GM23338 (cell line): Measurements from ENCODE around the gene ANKRD27. TPM values are rescaled to one million over a fixed set of nuclear protein-coding genes. Genes with fewer than 3 reads are reported as not detected.

Experiments used
- ATAC-seq: fragments of 200-7000 bp; cut with Tn5 transposase; 3 replicates; pipeline ENCODE4 v1.9.1; 2020
- DNase-seq: peaks from one replicate; pipeline ENCODE4 v3.0.0-alpha.2; 2015; ENCODE audit warnings: low spot score
- H2AFZ ChIP-seq: fragments of 200-600 bp; sonication (generic); 2 replicates; pipeline ENCODE4 v1.8.0; 2016; ENCODE audit warnings: antibody characterized with exemption, mild to moderate bottlenecking, moderate library complexity
- H3F3A ChIP-seq: fragments of 200-600 bp; sonication (generic); replicated peaks from 2 replicates; pipeline ENCODE4 v1.8.0; 2017; ENCODE audit warnings: antibody characterized with exemption, mixed run types, low read depth
- H3K27ac ChIP-seq: fragments of 200-600 bp; sonication (generic); 2 replicates; pipeline ENCODE4 v1.6.1; 2016; ENCODE audit warnings: low read depth
- H3K27me3 ChIP-seq: fragments of 200-600 bp; sonication (generic); 2 replicates; pipeline ENCODE4 v1.8.0; 2016; ENCODE audit warnings: mild to moderate bottlenecking, mixed run types, moderate library complexity; ENCODE audit not compliant: insufficient read depth
- H3K36me3 ChIP-seq: fragments of 200-600 bp; sonication (generic); 2 replicates; pipeline ENCODE4 v1.8.0; 2016; ENCODE audit warnings: mild to moderate bottlenecking; ENCODE audit not compliant: insufficient read depth
- H3K4me1 ChIP-seq: fragments of 200-600 bp; sonication (generic); 2 replicates; pipeline ENCODE4 v1.8.0; 2016; ENCODE audit warnings: mild to moderate bottlenecking, moderate library complexity; ENCODE audit not compliant: insufficient read depth
- H3K4me2 ChIP-seq: fragments of 200-600 bp; sonication (generic); 2 replicates; pipeline ENCODE4 v1.7.1; 2017; ENCODE audit warnings: mixed run types
- H3K4me3 ChIP-seq: fragments of 200-600 bp; sonication (generic); 2 replicates; pipeline ENCODE4 v1.6.1; 2016; ENCODE audit warnings: mixed run types
- H3K79me2 ChIP-seq: fragments of 200-600 bp; sonication (generic); replicated peaks from 2 replicates; pipeline ENCODE4 v1.8.0; 2017; ENCODE audit warnings: mild to moderate bottlenecking; ENCODE audit not compliant: insufficient read depth
- H3K9me2 ChIP-seq: fragments of 200-600 bp; sonication (generic); 2 replicates; pipeline ENCODE4 v1.8.0; 2017; ENCODE audit not compliant: insufficient read depth
- H4K20me1 ChIP-seq: fragments of 200-600 bp; sonication (generic); replicated peaks from 2 replicates; pipeline ENCODE4 v1.8.0; 2017; ENCODE audit warnings: mild to moderate bottlenecking; ENCODE audit not compliant: insufficient read depth
- H3K27ac Mint-ChIP-seq: 2 replicates; pipeline ENCODE4 v1.8.0; 2020; ENCODE audit warnings: inconsistent platforms, mild to moderate bottlenecking, moderate library complexity, mixed read lengths
- H3K27me3 Mint-ChIP-seq: 3 replicates; pipeline ENCODE4 v1.8.0; 2022; ENCODE audit warnings: low read depth, mild to moderate bottlenecking, moderate library complexity, mixed read lengths, inconsistent platforms; ENCODE audit not compliant: insufficient read depth, poor library complexity
- H3K36me3 Mint-ChIP-seq: 3 replicates; pipeline ENCODE4 v1.8.0; 2021; ENCODE audit warnings: low read depth, mild to moderate bottlenecking, inconsistent platforms, moderate library complexity, mixed read lengths
- H3K4me1 Mint-ChIP-seq: 3 replicates; pipeline ENCODE4 v1.8.0; 2020; ENCODE audit warnings: mild to moderate bottlenecking, inconsistent platforms, mixed read lengths
- H3K4me3 Mint-ChIP-seq: 3 replicates; pipeline ENCODE4 v1.8.0; 2021; ENCODE audit warnings: moderate library complexity, mild to moderate bottlenecking, inconsistent platforms, mixed read lengths
- H3K9me3 Mint-ChIP-seq: 3 replicates; pipeline ENCODE4 v1.8.0; 2020; ENCODE audit warnings: moderate library complexity, mild to moderate bottlenecking, inconsistent platforms, mixed read lengths
- CREB1 ChIP-seq: fragments of 250-450 bp; sonication (Bioruptor Pico); IDR thresholded peaks from 2 replicates; pipeline ENCODE4 v1.5.0; 2020; ENCODE audit warnings: low read depth, mild to moderate bottlenecking, moderate library complexity
- EZH2 ChIP-seq: fragments of 200-600 bp; sonication (generic); IDR thresholded peaks from one replicate; pipeline ENCODE4 v1.8.0; 2017; ENCODE audit warnings: antibody characterized with exemption, mild to moderate bottlenecking, low read depth; ENCODE audit not compliant: unreplicated experiment
- EZH2phosphoT487 ChIP-seq: fragments of 200-600 bp; sonication (generic); IDR thresholded peaks from one replicate; pipeline ENCODE4 v1.8.1; 2018; ENCODE audit warnings: antibody characterized with exemption; ENCODE audit not compliant: unreplicated experiment
- JUNB ChIP-seq: IDR thresholded peaks from one replicate; pipeline ENCODE4 v1.6.1; 2016; ENCODE audit warnings: antibody characterized with exemption; ENCODE audit not compliant: unreplicated experiment
- NANOG ChIP-seq: IDR thresholded peaks from 2 replicates; pipeline ENCODE4 v1.6.1; 2016; ENCODE audit warnings: antibody characterized with exemption, borderline replicate concordance
- POLR2AphosphoS5 ChIP-seq: IDR thresholded peaks from 2 replicates; pipeline ENCODE4 v1.6.1; 2016; ENCODE audit warnings: antibody characterized with exemption, low read depth
- REST ChIP-seq: IDR thresholded peaks from one replicate; pipeline ENCODE4 v1.6.1; 2018; ENCODE audit warnings: antibody characterized with exemption; ENCODE audit not compliant: unreplicated experiment
- STAT1 ChIP-seq: IDR thresholded peaks from one replicate; pipeline ENCODE4 v1.6.1; 2016; ENCODE audit warnings: antibody characterized with exemption; ENCODE audit not compliant: unreplicated experiment
- ZNF114 ChIP-seq: fragments of 250-450 bp; sonication (Bioruptor Pico); IDR thresholded peaks from 2 replicates; pipeline ENCODE4 v1.5.0; 2020; ENCODE audit warnings: mild to moderate bottlenecking, moderate library complexity
- ZNF331 ChIP-seq: fragments of 250-450 bp; sonication (Bioruptor Pico); IDR thresholded peaks from 2 replicates; pipeline ENCODE4 v1.5.0; 2020; ENCODE audit warnings: low read depth, mild to moderate bottlenecking, moderate library complexity
- ZNF462 ChIP-seq: fragments of 250-450 bp; sonication (Bioruptor Pico); IDR thresholded peaks from 2 replicates; pipeline ENCODE4 v1.5.0; 2020; ENCODE audit warnings: mild to moderate bottlenecking, moderate library complexity
- polyA plus RNA-seq: library from polyadenylated mRNA; unstranded; fragments of >200 nt; fragmentation: Nextera tagmentation; extraction: Ambion mirVana; gene quantifications from 2 replicates; pipeline ENCODE4 v1.2.1, GENCODE V29; 2016
- total RNA-seq: library from RNA; depleted of rRNA; stranded (reverse); fragments of >200 nt; shearing (Covaris generic); gene quantifications from 2 replicates; pipeline ENCODE4 v1.2.3, GENCODE V29; 2014
- TF ChIP-seq, protein P1 (sequence below), 2 experiments: fragments of 200-600 bp in 1 of 2; sonication (generic) in 1 of 2; conservative IDR thresholded peaks; 2 replicates each; pipeline versions ENCODE4 v1.5.1 to v1.6.1; 2016 to 2017; ENCODE audit warnings: antibody characterized with exemption in 2 of 2, low read depth in 2 of 2, mild to moderate bottlenecking in 2 of 2, moderate library complexity in 1 of 2
- TF ChIP-seq, protein P2 (sequence below): IDR thresholded peaks from 2 replicates; pipeline ENCODE4 v1.6.1; 2016; ENCODE audit warnings: antibody characterized with exemption

The ANKRD27 gene
- total and polyA plus RNA-seq, 2 experiments from 2014 or later = 16.7 to 48.7 TPM

DNA sequence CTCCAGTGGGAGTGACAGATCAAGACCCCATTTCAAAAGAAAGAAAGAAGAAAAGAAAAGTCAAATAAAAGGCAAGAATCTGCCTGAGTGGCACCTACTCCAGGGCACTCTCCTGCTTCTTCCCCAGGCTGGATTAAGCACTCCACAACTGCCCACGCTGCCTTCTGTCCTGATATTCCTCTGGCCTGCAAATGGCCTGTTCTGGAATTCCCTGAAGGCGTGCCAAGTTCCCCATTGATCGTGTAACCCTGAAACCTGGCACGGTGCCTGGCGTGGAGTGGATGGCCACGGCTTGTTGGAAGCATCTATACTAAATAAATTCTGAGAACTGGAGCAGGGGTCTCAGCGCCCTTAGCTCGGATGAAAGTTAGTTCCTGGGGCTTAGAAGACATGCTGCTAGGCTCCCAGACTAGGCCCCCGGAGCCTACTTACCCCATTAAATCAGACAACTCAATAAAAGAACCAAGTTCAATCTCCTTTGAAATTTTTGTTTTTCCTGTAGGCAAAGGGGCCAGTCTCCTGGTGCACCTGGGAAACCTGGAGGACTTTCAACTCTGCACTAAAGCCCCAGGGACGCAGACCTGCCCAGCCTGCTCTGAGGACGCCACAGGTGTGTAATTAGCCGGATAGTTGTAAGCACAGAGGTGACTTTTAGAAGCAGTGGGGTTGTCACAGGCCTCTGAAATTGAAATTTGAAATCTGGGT is 21.9 kb downstream of the ANKRD27 start:
- TF ChIP-seq, protein P1, sequence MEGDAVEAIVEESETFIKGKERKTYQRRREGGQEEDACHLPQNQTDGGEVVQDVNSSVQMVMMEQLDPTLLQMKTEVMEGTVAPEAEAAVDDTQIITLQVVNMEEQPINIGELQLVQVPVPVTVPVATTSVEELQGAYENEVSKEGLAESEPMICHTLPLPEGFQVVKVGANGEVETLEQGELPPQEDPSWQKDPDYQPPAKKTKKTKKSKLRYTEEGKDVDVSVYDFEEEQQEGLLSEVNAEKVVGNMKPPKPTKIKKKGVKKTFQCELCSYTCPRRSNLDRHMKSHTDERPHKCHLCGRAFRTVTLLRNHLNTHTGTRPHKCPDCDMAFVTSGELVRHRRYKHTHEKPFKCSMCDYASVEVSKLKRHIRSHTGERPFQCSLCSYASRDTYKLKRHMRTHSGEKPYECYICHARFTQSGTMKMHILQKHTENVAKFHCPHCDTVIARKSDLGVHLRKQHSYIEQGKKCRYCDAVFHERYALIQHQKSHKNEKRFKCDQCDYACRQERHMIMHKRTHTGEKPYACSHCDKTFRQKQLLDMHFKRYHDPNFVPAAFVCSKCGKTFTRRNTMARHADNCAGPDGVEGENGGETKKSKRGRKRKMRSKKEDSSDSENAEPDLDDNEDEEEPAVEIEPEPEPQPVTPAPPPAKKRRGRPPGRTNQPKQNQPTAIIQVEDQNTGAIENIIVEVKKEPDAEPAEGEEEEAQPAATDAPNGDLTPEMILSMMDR (conservative IDR thresholded peaks at IDR 0.05; ENCODE audit: low read depth in 2 of 2) = no peak
- no peak for TF ChIP-seq STAT1
- TF ChIP-seq REST = no peak
- TF ChIP-seq ZNF114 = no peak
- no peak for TF ChIP-seq NANOG
- no peak for TF ChIP-seq ZNF331 (CRISPR knock-in tag)
- TF ChIP-seq EZH2phosphoT487 = no peak
- TF ChIP-seq ZNF462 (CRISPR knock-in tag) = no peak
- TF ChIP-seq EZH2 = no peak
- no peak for TF ChIP-seq POLR2AphosphoS5
- TF ChIP-seq CREB1 (CRISPR knock-in tag) = no peak
- no peak for TF ChIP-seq JUNB
- TF ChIP-seq, protein P2, sequence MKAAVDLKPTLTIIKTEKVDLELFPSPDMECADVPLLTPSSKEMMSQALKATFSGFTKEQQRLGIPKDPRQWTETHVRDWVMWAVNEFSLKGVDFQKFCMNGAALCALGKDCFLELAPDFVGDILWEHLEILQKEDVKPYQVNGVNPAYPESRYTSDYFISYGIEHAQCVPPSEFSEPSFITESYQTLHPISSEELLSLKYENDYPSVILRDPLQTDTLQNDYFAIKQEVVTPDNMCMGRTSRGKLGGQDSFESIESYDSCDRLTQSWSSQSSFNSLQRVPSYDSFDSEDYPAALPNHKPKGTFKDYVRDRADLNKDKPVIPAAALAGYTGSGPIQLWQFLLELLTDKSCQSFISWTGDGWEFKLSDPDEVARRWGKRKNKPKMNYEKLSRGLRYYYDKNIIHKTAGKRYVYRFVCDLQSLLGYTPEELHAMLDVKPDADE = no peak

More for the DNA sequence above, 21.9 kb downstream of the ANKRD27 start:
- H4K20me1 ChIP-seq = peaks cover 8% of the 10 kb centered on the region
- ATAC-seq (no peak; the same call in 2 of the 3 replicates), DNase-seq (no peak)
- H3K27me3 Mint-ChIP-seq = peaks cover 5% of the 10 kb centered on the region
- no peak overlapping the region for H3K4me3 ChIP-seq
- H3K9me3 Mint-ChIP-seq = no peaks in the 10 kb centered on the region
- H3K36me3 Mint-ChIP-seq = peaks cover 37% of the 10 kb centered on the region; the same call in 2 of the 3 replicates
- H3K4me1 Mint-ChIP-seq = peaks cover 16% of the 10 kb centered on the region; the same call in 2 of the 3 replicates
- no peaks in the 10 kb centered on the region for H3K4me1 ChIP-seq
- no peaks in the 10 kb centered on the region for H3F3A ChIP-seq
- peak overlapping the region; percentile 68 for H3K27ac Mint-ChIP-seq
- no peaks in the 10 kb centered on the region for H3K9me2 ChIP-seq
- H3K4me2 ChIP-seq = no peak overlapping the region
- H3K27ac ChIP-seq = peak overlapping the region; percentile 63; the same call in 1 of the 2 replicates
- peaks cover 4% of the 10 kb centered on the region; the same call in 1 of the 2 replicates for H3K79me2 ChIP-seq
- no peak overlapping the region for H3K4me3 Mint-ChIP-seq
- peaks cover 3% of the 10 kb centered on the region; the same call in 1 of the 2 replicates for H3K36me3 ChIP-seq
- no peak overlapping the region for H2AFZ ChIP-seq
- no peaks in the 10 kb centered on the region for H3K27me3 ChIP-seq
